K562 (cell line): Measurements from ENCODE around the gene CTIF.

Source experiments
- CBX1 ChIP-seq: sonication (generic); IDR thresholded peaks from 2 replicates; pipeline ENCODE4 v1.6.1; 2016; ENCODE audit warnings: antibody characterized with exemption, low read depth, mild to moderate bottlenecking
- FOXA3 ChIP-seq, 2 experiments: fragments of 450-650 bp in 1 of 2; sonication (generic) in 1 of 2; formaldehyde crosslinking; IDR thresholded peaks in 1 of 2; conservative IDR thresholded peaks in 1 of 2; 2 replicates each; pipeline versions ENCODE4 v1.4.0 to v1.8.0; 2020 to 2022; ENCODE audit warnings: mild to moderate bottlenecking in 2 of 2, missing genetic modification reagents in 1 of 2
- MXI1 ChIP-seq: IDR thresholded peaks from 2 replicates; pipeline ENCODE4 v1.6.1; 2011; ENCODE audit warnings: low read depth, mild to moderate bottlenecking, improper control_type of control experiment, low read length
- RNF2 ChIP-seq: sonication (generic); IDR thresholded peaks from 2 replicates; pipeline ENCODE4 v1.6.1; 2016
- SMAD3 ChIP-seq: fragments of 450-650 bp; formaldehyde crosslinking; conservative IDR thresholded peaks from 2 replicates; pipeline ENCODE4 v1.4.0; 2020; ENCODE audit warnings: mild to moderate bottlenecking
- ZNF134 ChIP-seq: fragments of 250-450 bp; sonication (Bioruptor Pico); conservative IDR thresholded peaks from 2 replicates; pipeline ENCODE4 v1.4.0; 2020
- ZNF274 ChIP-seq: IDR thresholded peaks from 2 replicates; pipeline ENCODE4 v1.6.1; 2011; ENCODE audit warnings: low read depth, mild to moderate bottlenecking, low read length, moderate library complexity, borderline replicate concordance
- TF ChIP-seq, protein P1 (sequence below), 3 experiments: IDR thresholded peaks in 2 of 3; conservative IDR thresholded peaks in 1 of 3; 2 replicates each; pipeline ENCODE4 v1.5.1; 2011 to 2012; ENCODE audit warnings: low read length in 3 of 3, mild to moderate bottlenecking in 3 of 3, control low read depth in 2 of 3, improper control_type of control experiment in 1 of 3, inconsistent platforms in 1 of 3, low read depth in 1 of 3, mixed read lengths in 1 of 3, moderate library complexity in 1 of 3; ENCODE audit not compliant: insufficient read depth in 2 of 3

DNA sequence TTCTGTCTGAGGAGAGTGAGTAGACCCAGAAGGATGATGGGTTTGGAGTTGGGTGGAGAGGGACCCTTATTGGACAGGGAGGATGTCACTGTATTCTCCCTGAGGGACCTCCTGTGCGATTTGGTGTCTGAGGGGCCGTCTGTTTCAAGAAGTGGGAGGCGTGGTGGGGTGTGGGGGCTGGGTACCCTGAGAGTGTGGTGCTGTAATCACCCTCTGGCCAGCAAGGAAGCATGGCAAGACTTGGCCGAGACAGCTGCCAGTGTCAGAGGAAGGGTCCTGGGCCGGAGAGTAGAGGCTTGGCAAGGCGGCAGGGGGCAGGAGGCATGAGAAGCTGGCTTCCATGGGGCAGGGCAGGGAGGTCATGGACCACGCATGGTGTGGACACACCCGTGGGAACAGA, 43.1 kb downstream of the CTIF start:
- TF ChIP-seq ZNF134 (CRISPR knock-in tag) (no peak), MXI1 (no peak), CBX1 (no peak), RNF2 (no peak), SMAD3 (CRISPR knock-in tag) (no peak), ZNF274 (no peak), FOXA3 (CRISPR knock-in tag; conservative IDR thresholded peaks at IDR 0.05 in 1 of 2, IDR thresholded peaks at IDR 0.05 in 1 of 2) (no peak)
- TF ChIP-seq, protein P1, sequence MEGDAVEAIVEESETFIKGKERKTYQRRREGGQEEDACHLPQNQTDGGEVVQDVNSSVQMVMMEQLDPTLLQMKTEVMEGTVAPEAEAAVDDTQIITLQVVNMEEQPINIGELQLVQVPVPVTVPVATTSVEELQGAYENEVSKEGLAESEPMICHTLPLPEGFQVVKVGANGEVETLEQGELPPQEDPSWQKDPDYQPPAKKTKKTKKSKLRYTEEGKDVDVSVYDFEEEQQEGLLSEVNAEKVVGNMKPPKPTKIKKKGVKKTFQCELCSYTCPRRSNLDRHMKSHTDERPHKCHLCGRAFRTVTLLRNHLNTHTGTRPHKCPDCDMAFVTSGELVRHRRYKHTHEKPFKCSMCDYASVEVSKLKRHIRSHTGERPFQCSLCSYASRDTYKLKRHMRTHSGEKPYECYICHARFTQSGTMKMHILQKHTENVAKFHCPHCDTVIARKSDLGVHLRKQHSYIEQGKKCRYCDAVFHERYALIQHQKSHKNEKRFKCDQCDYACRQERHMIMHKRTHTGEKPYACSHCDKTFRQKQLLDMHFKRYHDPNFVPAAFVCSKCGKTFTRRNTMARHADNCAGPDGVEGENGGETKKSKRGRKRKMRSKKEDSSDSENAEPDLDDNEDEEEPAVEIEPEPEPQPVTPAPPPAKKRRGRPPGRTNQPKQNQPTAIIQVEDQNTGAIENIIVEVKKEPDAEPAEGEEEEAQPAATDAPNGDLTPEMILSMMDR (IDR thresholded peaks at IDR 0.05 in 2 of 3, conservative IDR thresholded peaks at IDR 0.05 in 1 of 3; ENCODE audit: insufficient read depth in 2 of 3, low read depth in 1 of 3, low read length in 3 of 3) = no peak
